CD8-positive, alpha-beta memory T cell (primary cell): ENCODE data around the gene UNC13C. TPM values are rescaled to one million over a fixed set of nuclear protein-coding genes. Genes with fewer than 3 reads are reported as not detected.

Experiments used
- CTCF ChIA-PET: fragments of 350-600 bp; sonication (Branson Sonifier 250); formaldehyde crosslinking; loops from one replicate; lab custom pipeline; 2021; ENCODE audit warnings: antibody characterized with exemption; lab: Charles Lee
- POLR2A ChIA-PET: fragments of 350-600 bp; sonication (Branson Sonifier 250); formaldehyde crosslinking; loops from one replicate; lab custom pipeline; 2021; ENCODE audit warnings: antibody characterized with exemption; lab: Charles Lee
- DNase-seq, 5 donors: peaks; one replicate each; pipeline versions ENCODE4 v3.0.0 to v3.0.0-alpha.2; 2020 to 2022; ENCODE audit warnings: mixed read lengths in 1 of 5
- H3K27ac ChIP-seq: one replicate; pipeline ENCODE4 v1.7.0; 2013; ENCODE audit warnings: low read depth, mild to moderate bottlenecking, low read length, moderate library complexity
- H3K27me3 ChIP-seq: 2 replicates; pipeline ENCODE4 v1.7.0; 2013; ENCODE audit warnings: low read length, mild to moderate bottlenecking; ENCODE audit not compliant: insufficient read depth, poor library complexity, severe bottlenecking
- H3K36me3 ChIP-seq: 2 replicates; pipeline ENCODE4 v1.7.0; 2013; ENCODE audit warnings: mild to moderate bottlenecking, low read length, moderate library complexity; ENCODE audit not compliant: insufficient read depth
- H3K4me1 ChIP-seq: 2 replicates; pipeline ENCODE4 v1.7.0; 2013; ENCODE audit warnings: mild to moderate bottlenecking, low read length, moderate library complexity; ENCODE audit not compliant: insufficient read depth
- H3K4me3 ChIP-seq: 2 replicates; pipeline ENCODE4 v1.7.0; 2013; ENCODE audit warnings: mild to moderate bottlenecking, low read length
- H3K9me3 ChIP-seq: 2 replicates; pipeline ENCODE4 v1.7.0; 2013; ENCODE audit warnings: mild to moderate bottlenecking, low read length
- H3K27ac Mint-ChIP-seq, 8 donors: one replicate each; pipeline ENCODE4 v1.8.0; 2020 to 2021; ENCODE audit warnings: mixed read lengths in 8 of 8, mild to moderate bottlenecking in 6 of 8, inconsistent platforms in 3 of 8, moderate library complexity in 3 of 8
- H3K27me3 Mint-ChIP-seq, 2 donors: one replicate each; pipeline ENCODE4 v1.8.0; 2020 to 2021; ENCODE audit warnings: mixed read lengths in 2 of 2, mild to moderate bottlenecking in 1 of 2, moderate library complexity in 1 of 2
- H3K36me3 Mint-ChIP-seq, 3 donors: one replicate each; pipeline ENCODE4 v1.8.0; 2020 to 2021; ENCODE audit warnings: mixed read lengths in 3 of 3, inconsistent platforms in 1 of 3, mild to moderate bottlenecking in 1 of 3
- H3K4me1 Mint-ChIP-seq, 3 donors: one replicate each; pipeline ENCODE4 v1.8.0; 2020 to 2021; ENCODE audit warnings: mixed read lengths in 3 of 3, inconsistent platforms in 1 of 3, mild to moderate bottlenecking in 1 of 3
- H3K4me3 Mint-ChIP-seq, 7 donors: one replicate each; pipeline ENCODE4 v1.8.0; 2020 to 2021; ENCODE audit warnings: mixed read lengths in 7 of 7, mild to moderate bottlenecking in 6 of 7, moderate library complexity in 4 of 7, inconsistent platforms in 2 of 7
- H3K9me3 Mint-ChIP-seq, 5 donors: one replicate each; pipeline ENCODE4 v1.8.0; 2020 to 2022; ENCODE audit warnings: mixed read lengths in 5 of 5, mild to moderate bottlenecking in 3 of 5, moderate library complexity in 2 of 5, inconsistent platforms in 1 of 5
- polyA plus RNA-seq: library from polyadenylated mRNA; unstranded; fragments of 300-500 nt; fragmentation: Illumina TruSeq; gene quantifications from one replicate; pipeline ENCODE4 v1.2.3, GENCODE V29; 2021
- total RNA-seq, 2 experiments: library from RNA; stranded (reverse); gene quantifications; one replicate each; pipeline ENCODE4 v1.2.3, GENCODE V29; 2021

The UNC13C gene
- total and polyA plus RNA-seq, 3 experiments from 2014 or later = not detected

- no peak overlapping the region for H3K4me3 Mint-ChIP-seq
- H3K27ac ChIP-seq = no peak overlapping the region
- no peaks in the 10 kb centered on the region for H3K9me3 ChIP-seq
- no peaks in the 10 kb centered on the region for H3K36me3 ChIP-seq
- no peak overlapping the region for H3K4me3 ChIP-seq
- ChIA-PET CTCF (no interaction called here), POLR2A (no interaction called here)
- no peaks in the 10 kb centered on the region for H3K36me3 Mint-ChIP-seq
- H3K9me3 Mint-ChIP-seq = peaks cover 0 to 2% (median 0%) of the 10 kb centered on the region in 5 donors
- H3K27ac Mint-ChIP-seq = no peak overlapping the region
- H3K27me3 ChIP-seq = no peaks in the 10 kb centered on the region
- H3K4me1 Mint-ChIP-seq = no peaks in the 10 kb centered on the region
- no peaks in the 10 kb centered on the region for H3K27me3 Mint-ChIP-seq
- DNase-seq = no peak
- no peaks in the 10 kb centered on the region for H3K4me1 ChIP-seq
Measured at GRCh38 chr15:53987480-53987879, 9.2 kb downstream of the UNC13C start.

GRCh38 chr15:54007256-54007655 lies 29.0 kb downstream of the UNC13C start:
- no peak overlapping the region for H3K27ac ChIP-seq
- DNase-seq = no peak
- no peak overlapping the region for H3K27ac Mint-ChIP-seq
- H3K9me3 Mint-ChIP-seq = peaks cover 0 to 2% (median 0%) of the 10 kb centered on the region in 5 donors
- no peaks in the 10 kb centered on the region for H3K4me1 Mint-ChIP-seq
- H3K4me3 ChIP-seq = no peak overlapping the region
- H3K4me3 Mint-ChIP-seq = no peak overlapping the region
- H3K36me3 Mint-ChIP-seq = no peaks in the 10 kb centered on the region
- H3K9me3 ChIP-seq = no peaks in the 10 kb centered on the region
- H3K27me3 Mint-ChIP-seq = no peaks in the 10 kb centered on the region
- POLR2A ChIA-PET = no interaction called here
- H3K27me3 ChIP-seq = no peaks in the 10 kb centered on the region
- no peaks in the 10 kb centered on the region for H3K36me3 ChIP-seq
- CTCF ChIA-PET = no interaction called here
- H3K4me1 ChIP-seq = no peaks in the 10 kb centered on the region

DNA sequence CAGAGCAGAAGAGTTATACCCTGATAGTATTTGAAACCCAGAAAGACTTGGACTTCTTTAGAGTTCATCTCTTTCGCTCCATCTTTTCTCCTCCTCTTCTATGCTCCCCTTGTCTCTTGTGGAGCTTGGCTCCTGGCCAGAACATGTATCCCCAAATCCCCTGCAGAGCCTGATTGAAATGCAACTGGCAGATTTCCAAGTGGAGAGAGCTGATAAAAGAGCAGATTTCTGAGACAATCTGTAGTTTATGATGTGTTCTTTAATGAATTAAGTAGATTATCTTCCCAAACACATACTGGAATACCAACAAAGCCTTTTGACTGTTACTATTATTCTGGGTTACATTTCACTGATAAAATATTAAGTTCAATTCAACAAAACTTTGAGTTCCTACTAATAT lies 33.4 kb downstream of the UNC13C start:
- ChIA-PET POLR2A (no interaction called here), CTCF (no interaction called here)
- Mint-ChIP-seq H3K4me1 (no peaks in the 10 kb centered on the region), H3K4me3 (no peak overlapping the region), H3K27me3 (no peaks in the 10 kb centered on the region), H3K27ac (no peak overlapping the region), H3K36me3 (no peaks in the 10 kb centered on the region), H3K9me3 (peaks cover 0 to 4% (median 0%) of the 10 kb centered on the region in 5 donors)
- H3K4me1 ChIP-seq = no peaks in the 10 kb centered on the region
- no peaks in the 10 kb centered on the region for H3K36me3 ChIP-seq
- no peak overlapping the region for H3K4me3 ChIP-seq
- no peak for DNase-seq
- H3K27ac ChIP-seq = no peak overlapping the region
- H3K9me3 ChIP-seq = no peaks in the 10 kb centered on the region
- no peaks in the 10 kb centered on the region for H3K27me3 ChIP-seq

GRCh38 chr15:54014067-54014655 lies 35.9 kb downstream of the UNC13C start:
- Mint-ChIP-seq H3K4me3 (no peak overlapping the region), H3K27ac (no peak overlapping the region), H3K9me3 (peaks cover 0 to 4% (median 0%) of the 10 kb centered on the region in 5 donors), H3K36me3 (no peaks in the 10 kb centered on the region), H3K4me1 (no peaks in the 10 kb centered on the region), H3K27me3 (no peaks in the 10 kb centered on the region)
- no peaks in the 10 kb centered on the region for H3K27me3 ChIP-seq
- H3K9me3 ChIP-seq = no peaks in the 10 kb centered on the region
- CTCF ChIA-PET = no interaction called here
- no peaks in the 10 kb centered on the region for H3K36me3 ChIP-seq
- H3K4me3 ChIP-seq = no peak overlapping the region
- DNase-seq = no peak
- no peaks in the 10 kb centered on the region for H3K4me1 ChIP-seq
- POLR2A ChIA-PET = no interaction called here
- no peak overlapping the region for H3K27ac ChIP-seq

DNA sequence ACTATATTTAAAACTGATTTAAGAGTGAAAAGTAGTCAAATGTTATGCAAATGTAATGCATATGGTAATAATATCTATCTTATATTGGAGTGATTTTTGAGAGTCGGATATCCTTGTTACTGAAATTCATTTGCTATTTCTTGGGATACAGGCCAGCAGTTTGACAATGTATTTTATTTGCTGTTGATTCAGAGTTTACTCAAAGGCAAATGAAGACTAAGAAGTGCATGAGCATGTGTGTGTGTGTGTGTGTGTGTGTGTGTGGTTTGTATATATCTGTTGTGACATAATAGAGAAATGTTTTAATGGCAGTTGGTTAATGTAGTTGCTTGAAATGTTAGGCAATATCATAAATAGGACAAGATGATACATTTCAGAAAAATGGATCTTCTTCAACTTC lies 39.0 kb downstream of the UNC13C start:
- H3K36me3 Mint-ChIP-seq = peaks cover 0 to 2% (median 0%) of the 10 kb centered on the region in 3 donors
- no peaks in the 10 kb centered on the region for H3K9me3 ChIP-seq
- H3K4me1 Mint-ChIP-seq = no peaks in the 10 kb centered on the region
- no peak for DNase-seq
- no peak overlapping the region for H3K27ac Mint-ChIP-seq
- no peak overlapping the region for H3K4me3 Mint-ChIP-seq
- no peaks in the 10 kb centered on the region for H3K36me3 ChIP-seq
- H3K27me3 Mint-ChIP-seq = no peaks in the 10 kb centered on the region
- H3K9me3 Mint-ChIP-seq = peaks cover 0 to 6% (median 0%) of the 10 kb centered on the region in 5 donors
- POLR2A ChIA-PET = no interaction called here
- H3K27me3 ChIP-seq = no peaks in the 10 kb centered on the region
- no peak overlapping the region for H3K27ac ChIP-seq
- H3K4me3 ChIP-seq = no peak overlapping the region
- CTCF ChIA-PET = no interaction called here
- H3K4me1 ChIP-seq = no peaks in the 10 kb centered on the region

- no peaks in the 10 kb centered on the region for H3K4me1 ChIP-seq
Measured at GRCh38 chr15:54017959-54018358, 39.7 kb downstream of the UNC13C start.

DNA sequence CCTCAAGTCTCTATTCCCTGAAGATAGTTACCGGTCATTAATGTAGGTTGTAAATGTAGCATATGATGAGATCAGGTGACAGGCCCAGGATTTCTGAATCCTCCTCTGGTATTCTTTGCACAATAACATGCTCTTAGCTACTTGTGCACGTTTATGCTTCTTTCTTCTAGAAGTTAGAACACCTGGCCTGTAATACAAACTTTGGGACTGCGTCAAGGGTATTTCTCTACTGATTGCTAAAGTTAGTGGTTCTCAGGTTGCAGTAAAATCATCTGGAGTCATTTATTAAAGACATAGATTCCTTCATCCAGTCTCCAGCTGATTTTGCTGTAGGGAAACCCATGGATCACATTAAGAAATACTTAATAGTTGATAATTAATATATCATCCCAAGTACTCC lies 48.0 kb downstream of the UNC13C start:
- ChIA-PET CTCF (no interaction called here), POLR2A (no interaction called here)
- peaks cover 0 to under 1% (median 0%) of the 10 kb centered on the region in 3 donors for H3K36me3 Mint-ChIP-seq

More at GRCh38 chr15:54017959-54018358, 39.7 kb downstream of the UNC13C start:
- CTCF ChIA-PET = no interaction called here
- no peak overlapping the region for H3K27ac ChIP-seq
- H3K9me3 ChIP-seq = peaks cover 3% of the 10 kb centered on the region
- Mint-ChIP-seq H3K9me3 (peaks cover 0 to 6% (median 0%) of the 10 kb centered on the region in 5 donors), H3K4me1 (no peaks in the 10 kb centered on the region), H3K27ac (no peak overlapping the region), H3K36me3 (peaks cover 0 to 2% (median 0%) of the 10 kb centered on the region in 3 donors), H3K4me3 (no peak overlapping the region), H3K27me3 (no peaks in the 10 kb centered on the region)
- DNase-seq = no peak
- H3K27me3 ChIP-seq = no peaks in the 10 kb centered on the region
- no peaks in the 10 kb centered on the region for H3K36me3 ChIP-seq
- H3K4me3 ChIP-seq = no peak overlapping the region
- POLR2A ChIA-PET = no interaction called here

GRCh38 chr15:54026891-54027290 lies 48.6 kb downstream of the UNC13C start:
- H3K36me3 Mint-ChIP-seq = no peaks in the 10 kb centered on the region
- no peak for DNase-seq
- H3K27me3 Mint-ChIP-seq = no peaks in the 10 kb centered on the region
- H3K9me3 Mint-ChIP-seq = peaks cover 0 to 2% (median 1%) of the 10 kb centered on the region in 5 donors
- H3K36me3 ChIP-seq = no peaks in the 10 kb centered on the region
- no peak overlapping the region for H3K27ac Mint-ChIP-seq
- ChIA-PET CTCF (no interaction called here), POLR2A (no interaction called here)
- H3K4me1 Mint-ChIP-seq = no peaks in the 10 kb centered on the region
- no peaks in the 10 kb centered on the region for H3K4me1 ChIP-seq
- H3K4me3 Mint-ChIP-seq = no peak overlapping the region
- no peak overlapping the region for H3K4me3 ChIP-seq
- no peak overlapping the region for H3K27ac ChIP-seq
- H3K9me3 ChIP-seq = peaks cover 3% of the 10 kb centered on the region
- H3K27me3 ChIP-seq = no peaks in the 10 kb centered on the region

More for the DNA sequence above, 48.0 kb downstream of the UNC13C start:
- Mint-ChIP-seq H3K27ac (no peak overlapping the region), H3K4me1 (no peaks in the 10 kb centered on the region), H3K27me3 (no peaks in the 10 kb centered on the region), H3K9me3 (peaks cover 0 to 4% (median 1%) of the 10 kb centered on the region in 5 donors), H3K4me3 (no peak overlapping the region)
- Histone ChIP-seq H3K9me3 (peaks cover 3% of the 10 kb centered on the region), H3K36me3 (no peaks in the 10 kb centered on the region), H3K27ac (no peak overlapping the region), H3K4me3 (no peak overlapping the region), H3K4me1 (no peaks in the 10 kb centered on the region), H3K27me3 (no peaks in the 10 kb centered on the region)
- DNase-seq = no peak
